Right lobe of liver (tissue), 4 donors: ENCODE measurements around the gene MCTP1.

Experiments used
- POLR2A ChIP-seq: fragments of 450-650 bp; IDR thresholded peaks from one replicate; pipeline ENCODE4 v1.6.1; 2017; ENCODE audit warnings: antibody characterized with exemption, mild to moderate bottlenecking
- TF ChIP-seq, protein P1 (sequence below), 4 donors: fragments of 200-600 bp in 3 of 4; fragments of 450-650 bp in 1 of 4; IDR thresholded peaks; one replicate each; pipeline versions ENCODE4 v1.5.1 to v1.8.0; 2016 to 2022; ENCODE audit warnings: antibody characterized with exemption in 4 of 4, mild to moderate bottlenecking in 2 of 4
- donor health status: DM: no; HTN: no; CAD: no.
- donor health status: DM: no; HTN: no; CAD: no.
- donor health status: DM: no; HTN: yes; CAD: no.

DNA sequence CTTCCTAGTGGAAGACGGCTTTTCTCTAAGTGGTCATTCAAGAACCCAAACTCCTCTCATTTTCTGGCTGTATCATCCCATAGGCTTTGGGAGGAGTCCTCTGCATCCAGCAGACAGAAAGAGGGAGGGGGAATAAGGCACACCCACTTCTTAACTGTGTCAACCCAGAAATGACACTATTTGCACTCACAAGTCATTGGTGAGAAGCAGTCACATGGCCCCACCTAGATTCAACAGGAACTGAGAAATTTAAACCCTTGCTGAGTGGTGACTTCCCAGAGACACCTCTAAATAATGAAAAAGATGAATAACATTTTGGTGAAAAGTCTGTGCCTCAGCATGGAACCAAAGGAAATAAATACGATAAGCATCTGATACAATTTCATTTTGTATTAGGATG lies 120.0 kb downstream of the MCTP1 start:
- TF ChIP-seq, protein P1, sequence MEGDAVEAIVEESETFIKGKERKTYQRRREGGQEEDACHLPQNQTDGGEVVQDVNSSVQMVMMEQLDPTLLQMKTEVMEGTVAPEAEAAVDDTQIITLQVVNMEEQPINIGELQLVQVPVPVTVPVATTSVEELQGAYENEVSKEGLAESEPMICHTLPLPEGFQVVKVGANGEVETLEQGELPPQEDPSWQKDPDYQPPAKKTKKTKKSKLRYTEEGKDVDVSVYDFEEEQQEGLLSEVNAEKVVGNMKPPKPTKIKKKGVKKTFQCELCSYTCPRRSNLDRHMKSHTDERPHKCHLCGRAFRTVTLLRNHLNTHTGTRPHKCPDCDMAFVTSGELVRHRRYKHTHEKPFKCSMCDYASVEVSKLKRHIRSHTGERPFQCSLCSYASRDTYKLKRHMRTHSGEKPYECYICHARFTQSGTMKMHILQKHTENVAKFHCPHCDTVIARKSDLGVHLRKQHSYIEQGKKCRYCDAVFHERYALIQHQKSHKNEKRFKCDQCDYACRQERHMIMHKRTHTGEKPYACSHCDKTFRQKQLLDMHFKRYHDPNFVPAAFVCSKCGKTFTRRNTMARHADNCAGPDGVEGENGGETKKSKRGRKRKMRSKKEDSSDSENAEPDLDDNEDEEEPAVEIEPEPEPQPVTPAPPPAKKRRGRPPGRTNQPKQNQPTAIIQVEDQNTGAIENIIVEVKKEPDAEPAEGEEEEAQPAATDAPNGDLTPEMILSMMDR (IDR thresholded peaks at IDR 0.05) = no peak
- no peak for TF ChIP-seq POLR2A
